Keratinocyte (primary cell): ENCODE measurements around the gene METTL26. TPM values are rescaled to one million over a fixed set of nuclear protein-coding genes. Genes with fewer than 3 reads are reported as not detected.

Experiments
- DNase-seq: peaks from one replicate; pipeline ENCODE4 v3.0.0-alpha.2; 2011; ENCODE audit warnings: low read depth, missing footprints, low spot score
- FAIRE-seq: peaks from 2 replicates; lab custom pipeline; 2011; peaks lifted over from hg19 to GRCh38; lab: Jason Lieb, UNC
- H2AFZ ChIP-seq: 2 replicates; pipeline ENCODE4 v1.6.0; 2012; ENCODE audit warnings: low read length, control low read depth, inconsistent platforms; ENCODE audit not compliant: control insufficient read depth
- H3K27ac ChIP-seq: 2 replicates; pipeline ENCODE4 v1.5.1; 2011; ENCODE audit warnings: low read length; ENCODE audit not compliant: control insufficient read depth, insufficient read depth
- H3K27me3 ChIP-seq: 3 replicates; pipeline ENCODE4 v1.6.0; 2011; ENCODE audit warnings: low read length; ENCODE audit not compliant: control insufficient read depth, insufficient read depth; ENCODE audit errors: extremely low read depth
- H3K36me3 ChIP-seq, 2 experiments: 2 replicates in 1 of 2; 3 replicates in 1 of 2; pipeline ENCODE4 v1.5.1; 2011; ENCODE audit warnings: low read length in 2 of 2, mild to moderate bottlenecking in 1 of 2; ENCODE audit not compliant: control insufficient read depth in 2 of 2, insufficient read depth in 2 of 2; ENCODE audit errors: extremely low read depth in 1 of 2
- H3K4me1 ChIP-seq: 3 replicates; pipeline ENCODE4 v1.5.1; 2011; ENCODE audit warnings: low read length; ENCODE audit not compliant: control insufficient read depth, insufficient read depth; ENCODE audit errors: extremely low read depth
- H3K4me2 ChIP-seq: 3 replicates; pipeline ENCODE4 v1.6.0; 2011; ENCODE audit warnings: low read depth, low read length; ENCODE audit not compliant: control insufficient read depth, insufficient read depth; ENCODE audit errors: extremely low read depth
- H3K4me3 ChIP-seq, 3 experiments: fragments of 200-600 bp in 1 of 3; sonication (generic) in 1 of 3; 2 replicates in 2 of 3; 3 replicates in 1 of 3; pipeline ENCODE4 v1.5.1; 2011 to 2016; ENCODE audit warnings: low read length in 3 of 3, mild to moderate bottlenecking in 3 of 3, control low read depth in 2 of 3, inconsistent platforms in 1 of 3, low read depth in 1 of 3, mixed read lengths in 1 of 3, mixed run types in 1 of 3, moderate library complexity in 1 of 3; ENCODE audit not compliant: control insufficient read depth in 2 of 3, insufficient read depth in 2 of 3; ENCODE audit errors: extremely low read depth in 1 of 3
- H3K79me2 ChIP-seq: 2 replicates; pipeline ENCODE4 v1.6.0; 2012; ENCODE audit warnings: low read length; ENCODE audit not compliant: control insufficient read depth, insufficient read depth
- H3K9ac ChIP-seq: 3 replicates; pipeline ENCODE4 v1.6.0; 2011; ENCODE audit warnings: low read length; ENCODE audit not compliant: control insufficient read depth, insufficient read depth; ENCODE audit errors: extremely low read depth
- H3K9me1 ChIP-seq: 3 replicates; pipeline ENCODE4 v1.6.0; 2011; ENCODE audit warnings: low read length; ENCODE audit not compliant: control insufficient read depth, insufficient read depth; ENCODE audit errors: extremely low read depth
- H3K9me3 ChIP-seq: 2 replicates; pipeline ENCODE4 v1.5.1; 2012; ENCODE audit warnings: low read depth, low read length; ENCODE audit not compliant: control insufficient read depth
- H4K20me1 ChIP-seq: 3 replicates; pipeline ENCODE4 v1.6.0; 2011; ENCODE audit warnings: low read length; ENCODE audit not compliant: control insufficient read depth, insufficient read depth; ENCODE audit errors: extremely low read depth
- EZH2 ChIP-seq: IDR thresholded peaks from one replicate; pipeline ENCODE4 v1.6.1; 2012; ENCODE audit warnings: inconsistent platforms, mild to moderate bottlenecking, low read length, moderate library complexity
- dilution Hi-C: fragments of 300-500 bp; cut with MboI; formaldehyde crosslinking; loops from one replicate; pipeline ENCODE4 v1.7.0; 2020; ENCODE audit warnings: low sequenced_read_pairs; ENCODE audit not compliant: extremely low pct_ligation_motif_present
- polyA plus RNA-seq, 5 experiments: library from polyadenylated mRNA; depleted of rRNA in 3 of 5; stranded (reverse) in 3 of 5; stranded (forward) in 1 of 5; unstranded in 1 of 5; fragments of >200 nt; gene quantifications; 1 replicate in 1 of 5; 2 replicates in 3 of 5; 3 replicates in 1 of 5; pipeline versions ENCODE4 v1.2.1 to v1.2.3, GENCODE V29; 2011 to 2012; ENCODE audit warnings: missing spikeins in 2 of 5, low read depth in 1 of 5, low replicate concordance in 1 of 5
- TF ChIP-seq, protein P1 (sequence below), 3 experiments: IDR thresholded peaks in 1 of 3; conservative IDR thresholded peaks in 1 of 3; optimal IDR thresholded peaks in 1 of 3; 2 replicates in 2 of 3; 3 replicates in 1 of 3; pipeline versions ENCODE3 to v1.5.1; 2011; ENCODE audit warnings: low read length in 3 of 3, mild to moderate bottlenecking in 3 of 3, moderate library complexity in 2 of 3, control low read depth in 1 of 3, inconsistent platforms in 1 of 3; ENCODE audit not compliant: insufficient read depth in 2 of 3; ENCODE audit errors: extremely low read depth in 1 of 3

The METTL26 gene
- polyA plus RNA-seq, 1 donor (not counting 4 experiments of a cell fraction or from before 2014, with no cell fraction given) = 46.9 TPM

DNA sequence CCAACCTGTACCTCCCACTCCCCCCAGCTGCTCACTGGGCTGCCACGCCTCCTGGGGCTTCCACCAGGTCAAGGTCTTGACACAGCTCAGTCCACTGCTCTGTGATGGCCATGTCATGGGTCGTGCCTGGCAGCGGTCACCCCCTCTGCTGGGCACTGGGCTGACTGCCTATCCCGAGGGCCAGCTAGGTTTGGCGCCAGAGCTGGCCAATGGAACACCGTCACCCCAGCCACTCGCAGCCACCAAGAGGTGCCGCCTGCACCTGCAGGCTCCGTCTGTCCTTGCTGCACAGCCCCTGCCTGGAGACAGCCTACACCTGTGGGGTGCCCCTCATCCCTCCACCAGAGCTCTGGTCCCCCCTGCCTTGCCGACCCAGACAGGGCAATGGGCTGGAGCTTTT lies 50.8 kb downstream of the METTL26 start:
- Histone ChIP-seq H2AFZ (no peak overlapping the region), H3K9me1 (no peaks in the 10 kb centered on the region), H3K4me2 (no peak overlapping the region), H3K27ac (no peak overlapping the region), H3K36me3 (peaks cover 0 to 2% of the 10 kb centered on the region in 2 experiments), H4K20me1 (peaks cover 2% of the 10 kb centered on the region), H3K4me1 (peaks cover 13% of the 10 kb centered on the region), H3K9ac (no peak overlapping the region), H3K79me2 (peaks cover 9% of the 10 kb centered on the region), H3K4me3 (no peak overlapping the region), H3K27me3 (peaks cover 3% of the 10 kb centered on the region), H3K9me3 (no peaks in the 10 kb centered on the region)
- TF ChIP-seq, protein P1, sequence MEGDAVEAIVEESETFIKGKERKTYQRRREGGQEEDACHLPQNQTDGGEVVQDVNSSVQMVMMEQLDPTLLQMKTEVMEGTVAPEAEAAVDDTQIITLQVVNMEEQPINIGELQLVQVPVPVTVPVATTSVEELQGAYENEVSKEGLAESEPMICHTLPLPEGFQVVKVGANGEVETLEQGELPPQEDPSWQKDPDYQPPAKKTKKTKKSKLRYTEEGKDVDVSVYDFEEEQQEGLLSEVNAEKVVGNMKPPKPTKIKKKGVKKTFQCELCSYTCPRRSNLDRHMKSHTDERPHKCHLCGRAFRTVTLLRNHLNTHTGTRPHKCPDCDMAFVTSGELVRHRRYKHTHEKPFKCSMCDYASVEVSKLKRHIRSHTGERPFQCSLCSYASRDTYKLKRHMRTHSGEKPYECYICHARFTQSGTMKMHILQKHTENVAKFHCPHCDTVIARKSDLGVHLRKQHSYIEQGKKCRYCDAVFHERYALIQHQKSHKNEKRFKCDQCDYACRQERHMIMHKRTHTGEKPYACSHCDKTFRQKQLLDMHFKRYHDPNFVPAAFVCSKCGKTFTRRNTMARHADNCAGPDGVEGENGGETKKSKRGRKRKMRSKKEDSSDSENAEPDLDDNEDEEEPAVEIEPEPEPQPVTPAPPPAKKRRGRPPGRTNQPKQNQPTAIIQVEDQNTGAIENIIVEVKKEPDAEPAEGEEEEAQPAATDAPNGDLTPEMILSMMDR (optimal IDR thresholded peaks at IDR 0.05 in 1 of 3, IDR thresholded peaks at IDR 0.05 in 1 of 3, conservative IDR thresholded peaks at IDR 0.05 in 1 of 3; ENCODE audit: extremely low read depth in 1 of 3, insufficient read depth in 2 of 3, low read length in 3 of 3) = peak in 1 of 3 experiments; percentile 15
- no peak for TF ChIP-seq EZH2
- dilution Hi-C loops = no loop called here
- DNase-seq (no peak), FAIRE-seq (no peak)

Other genes starting within 250 kb of the METTL26 start
- 140 to 246 TPM (median 141 TPM) in 3 replicates for gene NME4, start 239.1 kb downstream of the METTL26 start, polyA plus RNA-seq
- 14.2 to 28.1 TPM (median 18.8 TPM) in 3 replicates for gene DECR2, start 234.4 kb downstream of the METTL26 start, polyA plus RNA-seq
- 6.0 to 10.0 TPM (median 6.4 TPM) in 3 replicates for gene RAB11FIP3, start 210.7 kb downstream of the METTL26 start, polyA plus RNA-seq
- gene CAPN15, start 108.6 kb downstream of the METTL26 start, polyA plus RNA-seq = 7.9 to 15.1 TPM (median 10.7 TPM) in 3 replicates
- not detected in 3 replicates for gene PRR35, start 75.9 kb downstream of the METTL26 start, polyA plus RNA-seq
- gene NHLRC4, start 69.3 kb downstream of the METTL26 start, polyA plus RNA-seq = 0.09 to 0.22 TPM (median 0.10 TPM) in 3 replicates
- gene PIGQ, start 66.3 kb downstream of the METTL26 start, polyA plus RNA-seq = 11.2 to 23.3 TPM (median 16.7 TPM) in 3 replicates
- 4.0 to 12.3 TPM (median 4.2 TPM) in 3 replicates for gene RAB40C, start 46.2 kb downstream of the METTL26 start, polyA plus RNA-seq
- gene WFIKKN1, start 5.3 kb downstream of the METTL26 start, polyA plus RNA-seq = 0.01 to 0.04 TPM in 2 of 3 replicates, not detected in the other
- 5.9 to 14.5 TPM (median 8.1 TPM) in 3 replicates for gene MCRIP2, start 5.5 kb upstream of the METTL26 start, polyA plus RNA-seq
- 5.9 to 9.2 TPM (median 8.2 TPM) in 3 replicates for gene WDR90, start 13.1 kb upstream of the METTL26 start, polyA plus RNA-seq
- 58.7 to 97.0 TPM (median 61.7 TPM) in 3 replicates for gene RHOT2, start 31.8 kb upstream of the METTL26 start, polyA plus RNA-seq
- gene RHBDL1, start 39.4 kb upstream of the METTL26 start, polyA plus RNA-seq = 0.58 to 2.7 TPM (median 0.71 TPM) in 3 replicates
- gene STUB1, start 44.1 kb upstream of the METTL26 start, polyA plus RNA-seq = 124 to 153 TPM (median 144 TPM) in 3 replicates
- 17.8 to 29.7 TPM (median 20.1 TPM) in 3 replicates for gene JMJD8, start 48.0 kb upstream of the METTL26 start, polyA plus RNA-seq
- 1.2 to 2.7 TPM (median 2.1 TPM) in 3 replicates for gene WDR24, start 54.1 kb upstream of the METTL26 start, polyA plus RNA-seq
- gene FBXL16, start 69.5 kb upstream of the METTL26 start, polyA plus RNA-seq = 0.45 to 3.0 TPM (median 0.81 TPM) in 3 replicates
- gene METRN, start 78.8 kb upstream of the METTL26 start, polyA plus RNA-seq = 27.1 to 171 TPM (median 42.1 TPM) in 3 replicates
- gene ANTKMT, start 84.8 kb upstream of the METTL26 start, polyA plus RNA-seq = 5.6 to 13.7 TPM (median 8.2 TPM) in 3 replicates
- gene CCDC78, start 90.1 kb upstream of the METTL26 start, polyA plus RNA-seq = 2.0 to 4.1 TPM (median 2.5 TPM) in 3 replicates
- gene HAGHL, start 90.8 kb upstream of the METTL26 start, polyA plus RNA-seq = 6.8 to 30.7 TPM (median 8.0 TPM) in 3 replicates
- 20.1 to 31.8 TPM (median 24.9 TPM) in 3 replicates for gene CIAO3, start 104.7 kb upstream of the METTL26 start, polyA plus RNA-seq
- gene MSLN, start 124.4 kb upstream of the METTL26 start, polyA plus RNA-seq = 8.5 to 12.7 TPM (median 11.7 TPM) in 3 replicates
- 11.9 to 30.3 TPM (median 19.3 TPM) in 3 replicates for gene RPUSD1, start 152.1 kb upstream of the METTL26 start, polyA plus RNA-seq
- 5.7 to 6.7 TPM (median 5.7 TPM) in 3 replicates for gene CHTF18, start 152.3 kb upstream of the METTL26 start, polyA plus RNA-seq
- gene GNG13, start 164.4 kb upstream of the METTL26 start, polyA plus RNA-seq = not detected in 3 replicates